Keratinocyte (primary cell): Measurements from ENCODE around the gene TNFAIP2. TPM values are rescaled to one million over a fixed set of nuclear protein-coding genes. Genes with fewer than 3 reads are reported as not detected.

Experiments used
- DNase-seq: peaks from one replicate; pipeline ENCODE4 v3.0.0-alpha.2; 2011; ENCODE audit warnings: low read depth, missing footprints, low spot score
- FAIRE-seq: peaks from 2 replicates; lab custom pipeline; 2011; peaks lifted over from hg19 to GRCh38; lab: Jason Lieb, UNC
- H2AFZ ChIP-seq: 2 replicates; pipeline ENCODE4 v1.6.0; 2012; ENCODE audit warnings: low read length, control low read depth, inconsistent platforms; ENCODE audit not compliant: control insufficient read depth
- H3K27ac ChIP-seq: 2 replicates; pipeline ENCODE4 v1.5.1; 2011; ENCODE audit warnings: low read length; ENCODE audit not compliant: control insufficient read depth, insufficient read depth
- H3K27me3 ChIP-seq: 3 replicates; pipeline ENCODE4 v1.6.0; 2011; ENCODE audit warnings: low read length; ENCODE audit not compliant: control insufficient read depth, insufficient read depth; ENCODE audit errors: extremely low read depth
- H3K36me3 ChIP-seq, 2 experiments: 2 replicates in 1 of 2; 3 replicates in 1 of 2; pipeline ENCODE4 v1.5.1; 2011; ENCODE audit warnings: low read length in 2 of 2, mild to moderate bottlenecking in 1 of 2; ENCODE audit not compliant: control insufficient read depth in 2 of 2, insufficient read depth in 2 of 2; ENCODE audit errors: extremely low read depth in 1 of 2
- H3K4me1 ChIP-seq: 3 replicates; pipeline ENCODE4 v1.5.1; 2011; ENCODE audit warnings: low read length; ENCODE audit not compliant: control insufficient read depth, insufficient read depth; ENCODE audit errors: extremely low read depth
- H3K4me2 ChIP-seq: 3 replicates; pipeline ENCODE4 v1.6.0; 2011; ENCODE audit warnings: low read depth, low read length; ENCODE audit not compliant: control insufficient read depth, insufficient read depth; ENCODE audit errors: extremely low read depth
- H3K4me3 ChIP-seq, 3 experiments: fragments of 200-600 bp in 1 of 3; sonication (generic) in 1 of 3; 2 replicates in 2 of 3; 3 replicates in 1 of 3; pipeline ENCODE4 v1.5.1; 2011 to 2016; ENCODE audit warnings: low read length in 3 of 3, mild to moderate bottlenecking in 3 of 3, control low read depth in 2 of 3, inconsistent platforms in 1 of 3, low read depth in 1 of 3, mixed read lengths in 1 of 3, mixed run types in 1 of 3, moderate library complexity in 1 of 3; ENCODE audit not compliant: control insufficient read depth in 2 of 3, insufficient read depth in 2 of 3; ENCODE audit errors: extremely low read depth in 1 of 3
- H3K79me2 ChIP-seq: 2 replicates; pipeline ENCODE4 v1.6.0; 2012; ENCODE audit warnings: low read length; ENCODE audit not compliant: control insufficient read depth, insufficient read depth
- H3K9ac ChIP-seq: 3 replicates; pipeline ENCODE4 v1.6.0; 2011; ENCODE audit warnings: low read length; ENCODE audit not compliant: control insufficient read depth, insufficient read depth; ENCODE audit errors: extremely low read depth
- H3K9me1 ChIP-seq: 3 replicates; pipeline ENCODE4 v1.6.0; 2011; ENCODE audit warnings: low read length; ENCODE audit not compliant: control insufficient read depth, insufficient read depth; ENCODE audit errors: extremely low read depth
- H3K9me3 ChIP-seq: 2 replicates; pipeline ENCODE4 v1.5.1; 2012; ENCODE audit warnings: low read depth, low read length; ENCODE audit not compliant: control insufficient read depth
- H4K20me1 ChIP-seq: 3 replicates; pipeline ENCODE4 v1.6.0; 2011; ENCODE audit warnings: low read length; ENCODE audit not compliant: control insufficient read depth, insufficient read depth; ENCODE audit errors: extremely low read depth
- EZH2 ChIP-seq: IDR thresholded peaks from one replicate; pipeline ENCODE4 v1.6.1; 2012; ENCODE audit warnings: inconsistent platforms, mild to moderate bottlenecking, low read length, moderate library complexity
- dilution Hi-C: fragments of 300-500 bp; cut with MboI; formaldehyde crosslinking; loops from one replicate; pipeline ENCODE4 v1.7.0; 2020; ENCODE audit warnings: low sequenced_read_pairs; ENCODE audit not compliant: extremely low pct_ligation_motif_present
- polyA plus RNA-seq, 5 experiments: library from polyadenylated mRNA; depleted of rRNA in 3 of 5; stranded (reverse) in 3 of 5; stranded (forward) in 1 of 5; unstranded in 1 of 5; fragments of >200 nt; gene quantifications; 1 replicate in 1 of 5; 2 replicates in 3 of 5; 3 replicates in 1 of 5; pipeline versions ENCODE4 v1.2.1 to v1.2.3, GENCODE V29; 2011 to 2012; ENCODE audit warnings: missing spikeins in 2 of 5, low read depth in 1 of 5, low replicate concordance in 1 of 5
- TF ChIP-seq, protein P1 (sequence below), 3 experiments: IDR thresholded peaks in 1 of 3; conservative IDR thresholded peaks in 1 of 3; optimal IDR thresholded peaks in 1 of 3; 2 replicates in 2 of 3; 3 replicates in 1 of 3; pipeline versions ENCODE3 to v1.5.1; 2011; ENCODE audit warnings: low read length in 3 of 3, mild to moderate bottlenecking in 3 of 3, moderate library complexity in 2 of 3, control low read depth in 1 of 3, inconsistent platforms in 1 of 3; ENCODE audit not compliant: insufficient read depth in 2 of 3; ENCODE audit errors: extremely low read depth in 1 of 3

TNFAIP2 gene
- polyA plus RNA-seq, 1 donor (not counting 4 experiments of a cell fraction or from before 2014, with no cell fraction given): 0.71 TPM

DNA sequence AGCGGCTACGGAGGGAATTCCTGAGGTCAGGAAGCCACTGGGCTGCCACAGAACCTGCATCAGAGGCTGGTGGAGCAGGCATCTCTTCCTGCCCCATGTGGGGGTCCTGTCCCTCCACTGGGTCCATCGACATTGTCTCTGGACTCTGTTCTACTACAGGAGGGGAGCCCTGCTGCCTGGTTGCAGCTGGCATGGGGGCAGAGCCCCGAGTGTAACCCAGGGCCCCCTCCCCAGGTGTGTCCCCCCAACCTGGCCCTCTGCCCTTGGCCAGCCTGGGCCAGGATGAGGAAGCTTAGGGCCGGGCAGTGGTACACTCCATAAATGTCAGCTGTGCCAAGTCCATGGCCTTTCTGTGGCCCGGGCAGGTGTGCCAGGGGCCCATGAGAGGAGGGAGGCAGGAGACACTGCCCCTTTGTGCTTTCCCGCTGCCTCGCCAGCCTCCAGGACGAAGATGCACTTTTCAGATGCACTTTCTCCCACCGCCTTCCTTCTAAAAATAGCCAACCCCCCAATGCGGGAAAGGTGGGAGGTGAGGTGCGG, 32.7 kb upstream of the TNFAIP2 start:
- dilution Hi-C loops: no loop called here
- Histone ChIP-seq H4K20me1 (no peaks in the 10 kb centered on the region), H3K9ac (no peak overlapping the region), H3K4me1 (no peaks in the 10 kb centered on the region), H3K27ac (no peak overlapping the region), H3K79me2 (no peaks in the 10 kb centered on the region), H2AFZ (no peak overlapping the region), H3K9me1 (no peaks in the 10 kb centered on the region), H3K36me3 (no peaks in the 10 kb centered on the region), H3K4me3 (no peak overlapping the region), H3K9me3 (no peaks in the 10 kb centered on the region), H3K4me2 (no peak overlapping the region), H3K27me3 (peaks cover 16% of the 10 kb centered on the region)
- DNase-seq (no peak), FAIRE-seq (no peak)
- TF ChIP-seq, protein P1, sequence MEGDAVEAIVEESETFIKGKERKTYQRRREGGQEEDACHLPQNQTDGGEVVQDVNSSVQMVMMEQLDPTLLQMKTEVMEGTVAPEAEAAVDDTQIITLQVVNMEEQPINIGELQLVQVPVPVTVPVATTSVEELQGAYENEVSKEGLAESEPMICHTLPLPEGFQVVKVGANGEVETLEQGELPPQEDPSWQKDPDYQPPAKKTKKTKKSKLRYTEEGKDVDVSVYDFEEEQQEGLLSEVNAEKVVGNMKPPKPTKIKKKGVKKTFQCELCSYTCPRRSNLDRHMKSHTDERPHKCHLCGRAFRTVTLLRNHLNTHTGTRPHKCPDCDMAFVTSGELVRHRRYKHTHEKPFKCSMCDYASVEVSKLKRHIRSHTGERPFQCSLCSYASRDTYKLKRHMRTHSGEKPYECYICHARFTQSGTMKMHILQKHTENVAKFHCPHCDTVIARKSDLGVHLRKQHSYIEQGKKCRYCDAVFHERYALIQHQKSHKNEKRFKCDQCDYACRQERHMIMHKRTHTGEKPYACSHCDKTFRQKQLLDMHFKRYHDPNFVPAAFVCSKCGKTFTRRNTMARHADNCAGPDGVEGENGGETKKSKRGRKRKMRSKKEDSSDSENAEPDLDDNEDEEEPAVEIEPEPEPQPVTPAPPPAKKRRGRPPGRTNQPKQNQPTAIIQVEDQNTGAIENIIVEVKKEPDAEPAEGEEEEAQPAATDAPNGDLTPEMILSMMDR (optimal IDR thresholded peaks at IDR 0.05 in 1 of 3, IDR thresholded peaks at IDR 0.05 in 1 of 3, conservative IDR thresholded peaks at IDR 0.05 in 1 of 3; ENCODE audit: extremely low read depth in 1 of 3, insufficient read depth in 2 of 3, low read length in 3 of 3): no peak
- TF ChIP-seq EZH2: no peak

DNA sequence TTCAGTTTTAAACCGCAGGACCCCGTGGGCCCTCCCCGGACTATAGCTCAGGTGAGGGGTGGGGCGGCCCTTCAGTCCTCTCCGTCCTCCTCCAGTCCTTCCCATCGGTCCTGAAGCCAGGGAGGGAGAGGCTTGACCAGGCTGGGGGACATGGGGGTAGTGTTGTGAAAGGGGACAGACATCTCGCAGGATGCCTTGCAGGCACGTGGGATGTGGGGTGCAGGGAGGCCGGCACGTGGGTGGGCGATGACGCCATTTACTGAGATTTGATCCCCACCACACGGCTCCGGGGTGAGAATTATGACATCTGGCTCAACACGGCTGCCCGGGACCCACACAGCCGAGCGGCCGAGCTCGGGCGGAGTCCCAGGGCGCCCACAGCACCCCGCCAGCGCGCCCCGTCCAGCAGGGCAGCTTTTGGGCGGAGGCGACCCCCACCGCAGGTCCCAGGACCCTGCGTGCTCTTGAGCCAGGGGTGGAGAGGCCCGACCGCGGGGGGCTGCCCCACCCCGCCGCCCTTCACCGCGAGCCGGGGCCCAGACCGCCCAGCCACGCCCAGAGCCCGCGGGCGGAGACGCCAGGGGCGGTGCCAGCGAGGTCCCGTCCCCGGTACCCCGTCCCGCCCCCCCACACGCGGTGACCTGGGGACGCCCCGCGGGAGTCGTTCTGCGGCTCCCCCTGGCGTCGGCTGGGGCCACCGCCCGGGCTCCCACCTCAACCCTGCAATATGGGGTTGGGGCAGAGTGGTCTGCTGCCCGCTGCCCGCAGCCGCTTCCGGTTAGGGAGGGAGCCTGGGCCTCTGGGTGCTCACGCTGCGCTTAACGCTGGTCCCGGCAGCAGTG, 32.0 kb upstream of the TNFAIP2 start:
- DNase-seq (no peak), FAIRE-seq (no peak)
- Histone ChIP-seq H3K4me2 (peak overlapping the region; percentile 73), H3K27ac (no peak overlapping the region), H2AFZ (peak overlapping the region; percentile 44), H3K9ac (no peak overlapping the region), H4K20me1 (no peaks in the 10 kb centered on the region), H3K27me3 (peaks cover 15% of the 10 kb centered on the region), H3K36me3 (no peaks in the 10 kb centered on the region), H3K9me3 (no peaks in the 10 kb centered on the region), H3K4me3 (peak overlapping the region in 2 of 3 experiments; percentile 18 to 20), H3K4me1 (no peaks in the 10 kb centered on the region), H3K79me2 (no peaks in the 10 kb centered on the region), H3K9me1 (no peaks in the 10 kb centered on the region)
- dilution Hi-C loops: no loop called here
- no peak for TF ChIP-seq EZH2
- TF ChIP-seq, protein P1 (optimal IDR thresholded peaks at IDR 0.05 in 1 of 3, IDR thresholded peaks at IDR 0.05 in 1 of 3, conservative IDR thresholded peaks at IDR 0.05 in 1 of 3; ENCODE audit: extremely low read depth in 1 of 3, insufficient read depth in 2 of 3, low read length in 3 of 3): peak in 2 of 3 experiments; percentile 16 to 30
